ENCODE results near the gene PIAS1.
"Not testable (repeated sequence)": the region's sequence is repeated elsewhere in the genome, so short reads cannot be mapped to it uniquely, and the experiment has no call there.

The PIAS1 gene

DNA sequence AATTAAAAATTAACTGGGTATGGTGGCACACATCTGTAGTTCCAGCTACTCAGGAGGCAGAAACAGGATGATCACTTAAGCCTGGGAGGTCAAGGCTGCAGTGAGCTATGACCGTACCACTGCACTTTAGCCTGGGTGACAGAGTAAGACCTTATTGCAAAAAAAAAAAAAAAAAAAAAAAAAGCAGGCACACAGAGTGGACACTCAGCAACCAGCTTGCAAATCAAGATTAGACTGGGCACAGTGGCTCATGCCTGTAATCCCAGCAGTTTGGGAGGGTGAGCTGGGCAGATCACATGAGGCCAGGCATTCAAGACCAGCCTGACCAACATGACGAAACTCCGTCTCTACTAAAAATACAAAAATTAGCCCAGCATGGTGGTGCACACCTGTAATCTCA is 170.0 kb downstream of the PIAS1 start:
- no peak overlapping the region for H3K9ac ChIP-seq (ENCODE audit: insufficient read length, low read depth)
- TF ChIP-seq YY1 (IDR thresholded peaks at IDR 0.05; ENCODE audit: insufficient read depth, insufficient read length): no peak
- TF ChIP-seq ZNF274 (IDR thresholded peaks at IDR 0.05; ENCODE audit: low read depth, low read length): no peak
- TF ChIP-seq SUZ12 (IDR thresholded peaks at IDR 0.05; ENCODE audit: extremely low read depth, insufficient read depth, insufficient read length): no peak
- peaks cover 43% of the 10 kb centered on the region for H3K36me3 ChIP-seq (ENCODE audit: insufficient read depth, insufficient read length, low read length)
- H3K4me1 ChIP-seq (ENCODE audit: insufficient read depth, insufficient read length): peaks cover 10% of the 10 kb centered on the region
- H3K9me3 ChIP-seq (ENCODE audit: insufficient read depth, low read length): peaks cover 45% of the 10 kb centered on the region
- no peak overlapping the region for H3K4me3 ChIP-seq (ENCODE audit: insufficient read length, low read depth)
- DNase-seq (ENCODE audit: low read depth, low spot score): no peak
- no peaks in the 10 kb centered on the region for H3K27me3 ChIP-seq (ENCODE audit: insufficient read depth, insufficient read length)

DNA sequence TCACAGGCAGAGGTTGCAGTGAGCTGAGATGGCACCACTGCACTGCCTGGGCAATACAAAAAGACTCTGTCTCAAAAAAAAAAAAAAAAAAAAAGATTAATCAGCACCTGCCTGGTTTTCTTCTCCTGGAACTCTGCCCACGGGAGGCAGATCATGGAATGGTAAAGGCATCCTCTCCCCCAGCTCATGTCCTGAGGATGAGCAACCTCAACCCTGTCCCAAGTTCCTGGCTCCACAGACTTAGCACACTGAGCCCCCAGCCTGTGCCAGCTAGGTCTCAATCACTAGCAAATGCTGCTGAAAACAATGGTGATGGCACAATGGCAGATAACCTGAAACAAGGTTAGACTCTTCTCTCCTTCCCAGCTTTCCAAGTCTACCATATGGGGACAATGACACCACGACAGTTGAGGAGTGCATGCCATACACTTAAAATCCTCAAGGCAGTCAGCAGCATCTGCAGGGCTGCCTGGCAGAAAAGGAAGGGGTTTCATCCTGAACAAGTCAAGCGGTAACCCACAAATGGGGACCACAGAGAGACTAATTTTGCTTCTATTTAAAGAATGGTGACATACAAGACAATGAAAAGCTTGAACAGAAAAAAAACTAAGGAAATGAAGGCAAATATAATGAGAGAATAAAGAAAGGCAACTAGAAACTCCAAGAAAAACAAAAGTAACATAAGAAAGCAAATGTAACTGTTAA is 170.6 kb downstream of the PIAS1 start:
- Histone ChIP-seq H3K36me3 (ENCODE audit: insufficient read depth, insufficient read length, low read length) (peaks cover 37% of the 10 kb centered on the region), H3K4me1 (ENCODE audit: insufficient read depth, insufficient read length) (peaks cover 10% of the 10 kb centered on the region), H3K9ac (ENCODE audit: insufficient read length, low read depth) (no peak overlapping the region), H3K27me3 (ENCODE audit: insufficient read depth, insufficient read length) (no peaks in the 10 kb centered on the region), H3K4me3 (ENCODE audit: insufficient read length, low read depth) (no peak overlapping the region), H3K9me3 (ENCODE audit: insufficient read depth, low read length) (peaks cover 41% of the 10 kb centered on the region)
- no peak for DNase-seq (ENCODE audit: low read depth, low spot score)
- TF ChIP-seq SUZ12 (IDR thresholded peaks at IDR 0.05; ENCODE audit: extremely low read depth, insufficient read depth, insufficient read length): no peak
- TF ChIP-seq ZNF274 (IDR thresholded peaks at IDR 0.05; ENCODE audit: low read depth, low read length): no peak
- no peak for TF ChIP-seq YY1 (IDR thresholded peaks at IDR 0.05; ENCODE audit: insufficient read depth, insufficient read length)

DNA sequence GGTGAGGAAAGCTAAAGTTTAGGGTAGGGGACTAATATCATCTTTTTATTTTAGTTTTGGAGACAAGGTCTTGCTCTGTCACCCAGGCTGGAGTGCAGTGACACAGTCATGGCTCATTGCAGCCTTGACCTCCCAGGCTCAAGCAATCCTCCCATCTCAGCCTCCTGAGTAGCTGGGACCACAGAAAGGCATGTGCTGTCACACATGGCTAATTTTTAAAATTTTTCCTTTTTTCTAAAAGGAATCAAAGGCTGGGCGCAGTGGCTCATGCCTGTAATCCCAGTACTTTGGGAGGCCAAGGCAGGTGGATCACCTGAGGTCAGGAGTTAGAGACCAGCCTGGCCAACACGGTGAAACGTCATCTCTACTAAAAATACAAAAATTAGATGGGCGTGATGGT is 171.3 kb downstream of the PIAS1 start:
- peaks cover 33% of the 10 kb centered on the region for H3K9me3 ChIP-seq (ENCODE audit: insufficient read depth, low read length)
- peaks cover 30% of the 10 kb centered on the region for H3K36me3 ChIP-seq (ENCODE audit: insufficient read depth, insufficient read length, low read length)
- not testable (repeated sequence) for H3K4me3 ChIP-seq (ENCODE audit: insufficient read length, low read depth); H3K27me3 ChIP-seq (ENCODE audit: insufficient read depth, insufficient read length); DNase-seq (ENCODE audit: low read depth, low spot score); H3K9ac ChIP-seq (ENCODE audit: insufficient read length, low read depth)
- peaks cover 15% of the 10 kb centered on the region for H3K4me1 ChIP-seq (ENCODE audit: insufficient read depth, insufficient read length)

DNA sequence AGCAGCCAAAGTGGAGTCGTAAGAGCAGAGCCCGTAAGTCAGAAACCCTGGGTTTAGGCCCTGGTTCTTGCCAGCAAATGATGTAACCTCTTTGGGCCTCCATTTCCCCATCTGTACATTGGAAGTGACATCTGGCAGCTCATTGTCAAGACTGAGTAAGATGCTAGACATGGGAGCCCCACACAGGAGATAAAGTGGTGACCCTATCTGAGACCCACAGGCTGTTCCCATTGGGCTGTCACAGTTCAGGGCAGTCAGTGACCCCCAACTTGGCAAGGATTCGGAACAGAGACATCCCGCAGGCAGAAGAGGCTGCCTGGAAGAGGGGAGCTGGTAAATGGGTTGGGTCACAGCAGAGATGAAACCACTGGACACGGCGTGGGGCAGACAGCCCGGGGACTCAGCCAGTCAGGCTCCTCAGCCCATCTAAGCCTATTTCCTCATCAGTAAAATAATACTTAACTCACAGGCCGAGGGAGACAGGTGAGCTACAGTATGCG is 173.6 kb downstream of the PIAS1 start:
- H3K4me1 ChIP-seq (ENCODE audit: insufficient read depth, insufficient read length): peaks cover 15% of the 10 kb centered on the region
- peak overlapping the region; percentile 64 for H3K4me3 ChIP-seq (ENCODE audit: insufficient read length, low read depth)
- peak overlapping the region; percentile 96 for H3K9ac ChIP-seq (ENCODE audit: insufficient read length, low read depth)
- TF ChIP-seq YY1 (IDR thresholded peaks at IDR 0.05; ENCODE audit: insufficient read depth, insufficient read length) (no peak), ZNF274 (IDR thresholded peaks at IDR 0.05; ENCODE audit: low read depth, low read length) (no peak), SUZ12 (IDR thresholded peaks at IDR 0.05; ENCODE audit: extremely low read depth, insufficient read depth, insufficient read length) (no peak)
- peaks cover 25% of the 10 kb centered on the region for H3K36me3 ChIP-seq (ENCODE audit: insufficient read depth, insufficient read length, low read length)
- peaks cover 20% of the 10 kb centered on the region for H3K9me3 ChIP-seq (ENCODE audit: insufficient read depth, low read length)
- no peaks in the 10 kb centered on the region for H3K27me3 ChIP-seq (ENCODE audit: insufficient read depth, insufficient read length)
- DNase-seq (ENCODE audit: low read depth, low spot score): no peak

DNA sequence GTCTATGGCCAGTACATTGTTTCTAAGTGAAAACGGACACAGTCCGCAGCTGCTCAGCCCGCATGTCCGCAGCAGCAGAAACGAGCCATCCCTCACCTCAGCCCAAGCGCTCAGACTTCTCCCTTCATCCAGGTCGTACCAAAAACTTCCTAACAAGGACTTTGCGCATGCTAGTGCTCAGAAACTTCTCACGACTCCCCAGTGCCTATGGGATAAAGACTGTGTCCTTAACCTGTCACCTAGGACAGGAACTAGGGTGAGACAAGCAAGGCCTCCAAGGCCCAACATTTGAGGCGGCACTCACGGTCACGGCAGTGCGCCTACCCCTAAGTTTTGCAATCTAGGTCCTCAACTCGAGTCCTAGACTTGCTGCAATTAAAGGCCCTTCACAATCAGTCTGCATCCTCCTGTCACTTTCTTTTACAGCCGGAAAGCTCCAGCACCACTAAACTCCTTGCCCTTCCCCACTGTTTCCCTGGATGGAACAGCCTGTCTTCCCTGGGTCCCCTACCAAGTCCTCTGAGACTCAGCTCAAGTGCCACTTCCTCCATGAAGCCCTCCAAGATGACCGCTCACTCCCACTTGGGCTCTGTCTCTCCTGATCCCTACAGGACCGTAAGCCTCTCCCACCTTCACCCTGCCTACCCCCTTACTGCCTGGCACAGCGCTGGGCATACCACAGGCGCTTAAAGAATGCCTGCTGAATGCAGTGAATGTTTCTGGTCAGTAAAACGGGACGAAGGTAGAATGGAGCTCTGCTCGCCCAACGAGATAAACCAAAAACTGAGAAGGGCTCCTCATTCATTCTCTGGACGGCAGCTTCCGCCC is 174.2 kb downstream of the PIAS1 start:
- H3K36me3 ChIP-seq (ENCODE audit: insufficient read depth, insufficient read length, low read length): peaks cover 21% of the 10 kb centered on the region
- H3K9ac ChIP-seq (ENCODE audit: insufficient read length, low read depth): peak overlapping the region; percentile 96
- no peaks in the 10 kb centered on the region for H3K27me3 ChIP-seq (ENCODE audit: insufficient read depth, insufficient read length)
- peak overlapping the region; percentile 64 for H3K4me3 ChIP-seq (ENCODE audit: insufficient read length, low read depth)
- DNase-seq (ENCODE audit: low read depth, low spot score): no peak
- peaks cover 14% of the 10 kb centered on the region for H3K9me3 ChIP-seq (ENCODE audit: insufficient read depth, low read length)
- H3K4me1 ChIP-seq (ENCODE audit: insufficient read depth, insufficient read length): peaks cover 15% of the 10 kb centered on the region
- TF ChIP-seq ZNF274 (IDR thresholded peaks at IDR 0.05; ENCODE audit: low read depth, low read length) (no peak), SUZ12 (IDR thresholded peaks at IDR 0.05; ENCODE audit: extremely low read depth, insufficient read depth, insufficient read length) (no peak), YY1 (IDR thresholded peaks at IDR 0.05; ENCODE audit: insufficient read depth, insufficient read length) (no peak)

- Histone ChIP-seq H3K4me3 (ENCODE audit: insufficient read length, low read depth) (peak overlapping the region; percentile 64), H3K4me1 (ENCODE audit: insufficient read depth, insufficient read length) (peaks cover 15% of the 10 kb centered on the region), H3K36me3 (ENCODE audit: insufficient read depth, insufficient read length, low read length) (peaks cover 17% of the 10 kb centered on the region), H3K9ac (ENCODE audit: insufficient read length, low read depth) (peak overlapping the region; percentile 96), H3K9me3 (ENCODE audit: insufficient read depth, low read length) (peaks cover 10% of the 10 kb centered on the region; the same call in 1 of the 2 replicates), H3K27me3 (ENCODE audit: insufficient read depth, insufficient read length) (no peaks in the 10 kb centered on the region)
- no peak for DNase-seq (ENCODE audit: low read depth, low spot score)
- TF ChIP-seq ZNF274 (IDR thresholded peaks at IDR 0.05; ENCODE audit: low read depth, low read length) (no peak), SUZ12 (IDR thresholded peaks at IDR 0.05; ENCODE audit: extremely low read depth, insufficient read depth, insufficient read length) (no peak), YY1 (IDR thresholded peaks at IDR 0.05; ENCODE audit: insufficient read depth, insufficient read length) (no peak)
These were observed 174.9 kb downstream of the PIAS1 start for GRCh38 chr15:68228971-68229385.
